Measurements from ENCODE around the gene ATP6V0E1.

- TF ChIP-seq CTCF (IDR thresholded peaks at IDR 0.05) (no peak), POLR2A (IDR thresholded peaks at IDR 0.05) (no peak)
These were observed 32.3 kb downstream of the ATP6V0E1 start for GRCh38 chr5:173015598-173016455.
